Measurements from ENCODE around the gene TMBIM6. TPM values are rescaled to one million over a fixed set of nuclear protein-coding genes. Genes with fewer than 3 reads are reported as not detected.

Gene TMBIM6
- polyA plus RNA-seq, 10 donors = 238 to 318 (median 275) TPM

DNA sequence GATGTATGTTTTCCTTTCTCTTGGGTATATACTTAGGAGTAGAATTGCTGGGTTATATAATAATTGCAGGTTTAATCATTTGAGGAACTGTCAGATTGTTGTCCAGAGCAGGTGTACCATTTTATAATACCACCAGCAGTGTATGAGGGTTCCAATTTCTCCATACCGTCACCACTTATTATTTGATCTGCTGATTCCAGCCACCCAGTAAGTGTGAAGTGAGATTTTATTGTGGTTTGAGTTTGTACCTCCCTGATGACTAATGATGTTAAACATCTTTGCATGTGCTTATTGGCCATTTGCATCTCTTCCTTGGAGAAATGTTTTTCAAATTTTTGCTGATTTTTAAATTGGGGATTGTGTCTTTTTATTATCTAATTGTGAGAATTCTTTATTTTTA lies 71.8 kb downstream of the TMBIM6 start:
- no peak for DNase-seq

Other genes with a start within 250 kb of the TMBIM6 start
- gene KCNH3, start 202.5 kb upstream of the TMBIM6 start, polyA plus RNA-seq (ENCODE audit: insufficient read length in 10 of 10) = 1 to 10 TPM in 9 of 10 donors, under 1 TPM in 1; 0.63 to 2.7 (median 1.4) TPM
- 10 to 100 TPM; 45.8 to 61.2 (median 55.2) TPM for gene MCRS1, start 173.4 kb upstream of the TMBIM6 start, polyA plus RNA-seq (ENCODE audit: insufficient read length in 10 of 10)
- gene FAM186B, start 135.9 kb upstream of the TMBIM6 start, polyA plus RNA-seq (ENCODE audit: insufficient read length in 10 of 10) = 1 to 10 TPM in 5 of 10 donors, under 1 TPM in 5; 0.54 to 2.9 (median 1.1) TPM
- 10 to 100 TPM; 10.9 to 18.1 (median 12.5) TPM for gene PRPF40B, start 118.0 kb upstream of the TMBIM6 start, polyA plus RNA-seq (ENCODE audit: insufficient read length in 10 of 10)
- 10 to 100 TPM; 22.4 to 37.9 (median 26.4) TPM for gene FMNL3, start 34.2 kb upstream of the TMBIM6 start, polyA plus RNA-seq (ENCODE audit: insufficient read length in 10 of 10)
- gene NCKAP5L, start 86.9 kb downstream of the TMBIM6 start, polyA plus RNA-seq (ENCODE audit: insufficient read length in 10 of 10) = 10 to 100 TPM; 28.5 to 38.6 (median 32.4) TPM
- 1 to 10 TPM; 4.2 to 6.2 (median 4.9) TPM for gene BCDIN3D, start 101.5 kb downstream of the TMBIM6 start, polyA plus RNA-seq (ENCODE audit: insufficient read length in 10 of 10)
- gene FAIM2, start 162.3 kb downstream of the TMBIM6 start, polyA plus RNA-seq (ENCODE audit: insufficient read length in 10 of 10) = 10 to 100 TPM in 2 of 10 donors, 1 to 10 TPM in 8; 5.3 to 14.0 (median 7.7) TPM
- under 1 TPM in 2 of 10 donors, not detected in 8; 0.05 to 0.11 TPM for gene AQP2, start 209.2 kb downstream of the TMBIM6 start, polyA plus RNA-seq (ENCODE audit: insufficient read length in 10 of 10)
- under 1 TPM; 0.22 to 0.67 (median 0.54) TPM for gene AQP5, start 220.3 kb downstream of the TMBIM6 start, polyA plus RNA-seq (ENCODE audit: insufficient read length in 10 of 10)
- gene AQP6, start 231.4 kb downstream of the TMBIM6 start, polyA plus RNA-seq (ENCODE audit: insufficient read length in 10 of 10) = under 1 TPM in 9 of 10 donors, not detected in 1; 0.08 to 0.24 (median 0.16) TPM